PC-9 (cell line): Measurements from ENCODE around the gene ZCCHC14. TPM values are rescaled to one million over a fixed set of nuclear protein-coding genes. Genes with fewer than 3 reads are reported as not detected.
"Not testable (repeated sequence)": the region's sequence is repeated elsewhere in the genome, so short reads cannot be mapped to it uniquely, and the experiment has no call there.

Source experiments
- BruUV-seq: library from RNA; stranded (reverse); fragments of 400-500 nt; replicated peaks from 2 replicates; lab custom pipeline; 2021; lab: Mats Ljungman, UMichigan
- CTCF ChIA-PET: fragments of 300-600 bp; sonication (Branson Sonifier 250); formaldehyde crosslinking; loops from one replicate; lab custom pipeline; 2022; ENCODE audit warnings: antibody characterized with exemption; lab: Charles Lee
- POLR2A ChIA-PET: fragments of 300-600 bp; sonication (Branson Sonifier 250); formaldehyde crosslinking; loops from one replicate; lab custom pipeline; 2022; ENCODE audit warnings: antibody characterized with exemption; ENCODE audit not compliant: unreplicated experiment; lab: Charles Lee
- DNase-seq, 2 experiments: peaks; one replicate each; pipeline versions ENCODE4 v3.0.0 to v3.0.0-alpha.2; 2015 to 2022; ENCODE audit warnings: mixed read lengths in 1 of 2
- H2AFZ ChIP-seq: fragments of 200-600 bp; sonication (generic); 2 replicates; pipeline ENCODE4 v1.8.1; 2017; ENCODE audit warnings: antibody characterized with exemption
- H3F3A ChIP-seq: fragments of 200-600 bp; sonication (generic); 2 replicates; pipeline ENCODE4 v1.8.1; 2017; ENCODE audit warnings: antibody characterized with exemption, mild to moderate bottlenecking, low read depth; ENCODE audit not compliant: insufficient read depth
- H3K27ac ChIP-seq: fragments of 200-600 bp; sonication (generic); 2 replicates; pipeline ENCODE4 v1.6.1; 2016; ENCODE audit warnings: mixed run types
- H3K27me3 ChIP-seq: fragments of 200-600 bp; sonication (generic); 2 replicates; pipeline ENCODE4 v1.6.1; 2016; ENCODE audit warnings: low read depth, mixed run types; ENCODE audit not compliant: insufficient read depth
- H3K36me3 ChIP-seq: fragments of 200-600 bp; sonication (generic); 2 replicates; pipeline ENCODE4 v1.6.1; 2016; ENCODE audit warnings: low read depth, mixed run types
- H3K4me1 ChIP-seq: fragments of 200-600 bp; sonication (generic); replicated peaks from 2 replicates; pipeline ENCODE4 v1.6.1; 2016; ENCODE audit warnings: mixed run types; ENCODE audit not compliant: insufficient read depth
- H3K4me2 ChIP-seq: fragments of 200-600 bp; sonication (generic); 2 replicates; pipeline ENCODE4 v1.6.1; 2017; ENCODE audit warnings: mixed run types
- H3K4me3 ChIP-seq: fragments of 200-600 bp; sonication (generic); 2 replicates; pipeline ENCODE4 v1.6.1; 2016; ENCODE audit warnings: mixed run types
- H3K79me2 ChIP-seq: fragments of 200-600 bp; sonication (generic); 2 replicates; pipeline ENCODE4 v1.6.1; 2017; ENCODE audit warnings: low read depth, mixed run types
- H3K9me2 ChIP-seq: fragments of 200-600 bp; sonication (generic); 2 replicates; pipeline ENCODE4 v1.8.1; 2017; ENCODE audit warnings: mild to moderate bottlenecking; ENCODE audit not compliant: insufficient read depth
- H3K9me3 ChIP-seq: fragments of 200-600 bp; sonication (generic); 2 replicates; pipeline ENCODE4 v1.8.1; 2016; ENCODE audit warnings: low read depth; ENCODE audit not compliant: insufficient read depth
- H4K20me1 ChIP-seq: fragments of 200-600 bp; sonication (generic); 2 replicates; pipeline ENCODE4 v1.8.1; 2017; ENCODE audit not compliant: insufficient read depth
- EZH2 ChIP-seq: fragments of 200-600 bp; sonication (generic); IDR thresholded peaks from 2 replicates; pipeline ENCODE4 v1.8.0; 2017; ENCODE audit warnings: antibody characterized with exemption, low read depth
- intact Hi-C: fragments of 100-400 bp; cut with micrococcal nuclease; formaldehyde crosslinking; loops from one replicate; pipeline ENCODE4 v1.10.0; 2022; ENCODE audit not compliant: unreplicated experiment
- total RNA-seq: library from RNA; stranded (reverse); gene quantifications from 2 replicates; pipeline ENCODE4 v1.2.3, GENCODE V29; 2021
- TF ChIP-seq, protein P1 (sequence below): fragments of 200-600 bp; sonication (generic); conservative IDR thresholded peaks from 2 replicates; pipeline ENCODE4 v1.6.1; 2017; ENCODE audit warnings: mixed run types, antibody characterized with exemption, mild to moderate bottlenecking, moderate library complexity

The ZCCHC14 gene
- total RNA-seq, 1 experiment from 2014 or later: 17.9 TPM

DNA sequence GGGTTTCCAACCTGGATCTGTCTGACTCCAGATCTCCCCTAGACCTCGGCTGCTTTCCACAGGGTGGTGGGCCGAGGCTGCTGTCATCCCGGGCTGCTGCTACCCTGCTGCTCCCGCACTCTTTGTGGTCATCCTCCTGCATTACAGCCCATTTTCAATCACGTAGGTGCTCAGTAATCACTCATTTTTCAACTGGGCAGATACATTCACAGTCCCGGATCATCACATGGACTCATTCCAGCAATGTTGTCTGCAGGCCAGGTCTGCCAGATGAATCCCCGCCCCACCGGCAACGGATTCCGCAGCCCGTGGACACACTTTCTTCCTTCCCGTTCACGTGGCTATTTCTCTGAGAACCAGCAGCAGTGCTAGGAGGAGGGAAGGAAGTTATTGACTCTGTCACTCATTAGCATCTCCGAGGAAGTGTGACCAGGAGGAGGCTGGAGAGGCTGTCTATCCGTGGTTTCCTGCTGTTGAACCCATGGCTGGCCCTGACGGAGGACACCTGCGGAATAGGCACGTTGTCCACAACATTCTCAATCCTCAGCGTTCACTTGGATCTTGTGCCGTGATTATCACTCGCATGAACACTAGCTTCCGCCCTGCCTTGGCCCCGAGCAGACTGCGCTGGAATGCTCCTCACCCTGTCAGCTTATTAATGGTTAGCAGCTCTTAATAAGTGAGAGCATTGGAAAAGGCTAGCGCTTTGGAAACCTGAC, 14.7 kb upstream of the ZCCHC14 start:
- Histone ChIP-seq H3F3A (peaks cover 4% of the 10 kb centered on the region; the same call in 1 of the 2 replicates), H3K36me3 (no peaks in the 10 kb centered on the region), H3K4me2 (no peak overlapping the region), H3K4me1 (no peaks in the 10 kb centered on the region), H3K79me2 (no peaks in the 10 kb centered on the region), H3K4me3 (no peak overlapping the region), H3K27me3 (peaks cover 26% of the 10 kb centered on the region; the same call in 1 of the 2 replicates), H3K9me3 (no peaks in the 10 kb centered on the region), H4K20me1 (no peaks in the 10 kb centered on the region), H3K9me2 (no peaks in the 10 kb centered on the region), H3K27ac (no peak overlapping the region), H2AFZ (no peak overlapping the region)
- no peak for DNase-seq
- CTCF ChIA-PET: no interaction called here
- intact Hi-C loops: no loop called here
- no peak for TF ChIP-seq EZH2
- POLR2A ChIA-PET: no interaction called here
- no TSS peak for BruUV-seq

DNA sequence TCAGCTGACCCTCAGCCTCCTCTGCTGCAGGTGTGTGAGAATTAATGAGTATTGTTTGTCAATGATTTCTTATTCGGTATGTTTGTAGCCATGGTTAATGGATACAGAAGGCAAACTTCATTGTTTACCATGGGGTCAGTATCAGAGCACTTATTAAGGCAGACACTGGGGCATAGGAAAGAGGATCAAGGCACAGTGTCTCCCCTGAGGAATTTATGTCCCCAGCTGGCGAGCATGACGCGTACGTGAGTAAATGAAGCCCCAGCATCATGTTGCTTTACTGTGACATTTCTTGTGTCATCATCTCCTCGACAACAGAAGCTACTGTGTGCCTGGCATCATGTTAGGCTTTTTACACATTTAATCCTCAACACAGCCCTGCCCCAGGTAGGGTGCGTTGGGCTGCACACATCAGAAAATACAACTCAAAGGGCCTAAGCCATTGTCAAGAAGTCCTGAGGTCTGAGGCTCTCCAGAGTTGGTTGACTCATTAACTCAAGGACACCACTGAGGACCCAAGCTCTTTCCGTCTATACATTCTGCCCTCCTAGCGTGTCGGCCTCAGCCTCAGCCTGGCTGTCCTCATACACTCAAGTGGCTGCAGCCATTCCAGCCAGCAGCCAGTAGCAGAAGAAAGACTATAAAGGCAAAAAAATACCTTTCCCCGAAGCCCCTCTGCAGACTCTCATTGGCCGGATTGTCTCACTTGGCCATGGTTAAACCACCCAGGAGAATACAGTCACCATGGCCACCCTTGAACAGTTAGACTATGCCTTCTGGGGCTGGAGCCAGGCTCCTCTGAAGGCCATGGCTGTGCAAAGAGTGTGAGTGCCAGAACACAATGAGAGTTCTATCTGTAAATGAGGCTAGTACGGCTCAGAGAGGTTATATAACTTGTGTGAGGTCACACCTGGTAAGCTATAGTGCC, 13.9 kb upstream of the ZCCHC14 start:
- no peak for DNase-seq
- H3K4me2 ChIP-seq: no peak overlapping the region
- peaks cover 26% of the 10 kb centered on the region; the same call in 1 of the 2 replicates for H3K27me3 ChIP-seq
- H4K20me1 ChIP-seq: no peaks in the 10 kb centered on the region
- no peaks in the 10 kb centered on the region for H3K36me3 ChIP-seq
- H3K27ac ChIP-seq: no peak overlapping the region
- H2AFZ ChIP-seq: no peak overlapping the region
- H3K9me2 ChIP-seq: no peaks in the 10 kb centered on the region
- H3K4me1 ChIP-seq: no peaks in the 10 kb centered on the region
- no peaks in the 10 kb centered on the region for H3K79me2 ChIP-seq
- no peak overlapping the region for H3K4me3 ChIP-seq
- ChIA-PET CTCF (no interaction called here), POLR2A (no interaction called here)
- BruUV-seq: no TSS peak
- H3F3A ChIP-seq: peaks cover 7% of the 10 kb centered on the region; the same call in 1 of the 2 replicates
- intact Hi-C loops: no loop called here
- no peak for TF ChIP-seq EZH2
- TF ChIP-seq, protein P1, sequence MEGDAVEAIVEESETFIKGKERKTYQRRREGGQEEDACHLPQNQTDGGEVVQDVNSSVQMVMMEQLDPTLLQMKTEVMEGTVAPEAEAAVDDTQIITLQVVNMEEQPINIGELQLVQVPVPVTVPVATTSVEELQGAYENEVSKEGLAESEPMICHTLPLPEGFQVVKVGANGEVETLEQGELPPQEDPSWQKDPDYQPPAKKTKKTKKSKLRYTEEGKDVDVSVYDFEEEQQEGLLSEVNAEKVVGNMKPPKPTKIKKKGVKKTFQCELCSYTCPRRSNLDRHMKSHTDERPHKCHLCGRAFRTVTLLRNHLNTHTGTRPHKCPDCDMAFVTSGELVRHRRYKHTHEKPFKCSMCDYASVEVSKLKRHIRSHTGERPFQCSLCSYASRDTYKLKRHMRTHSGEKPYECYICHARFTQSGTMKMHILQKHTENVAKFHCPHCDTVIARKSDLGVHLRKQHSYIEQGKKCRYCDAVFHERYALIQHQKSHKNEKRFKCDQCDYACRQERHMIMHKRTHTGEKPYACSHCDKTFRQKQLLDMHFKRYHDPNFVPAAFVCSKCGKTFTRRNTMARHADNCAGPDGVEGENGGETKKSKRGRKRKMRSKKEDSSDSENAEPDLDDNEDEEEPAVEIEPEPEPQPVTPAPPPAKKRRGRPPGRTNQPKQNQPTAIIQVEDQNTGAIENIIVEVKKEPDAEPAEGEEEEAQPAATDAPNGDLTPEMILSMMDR: no peak
- no peaks in the 10 kb centered on the region for H3K9me3 ChIP-seq

DNA sequence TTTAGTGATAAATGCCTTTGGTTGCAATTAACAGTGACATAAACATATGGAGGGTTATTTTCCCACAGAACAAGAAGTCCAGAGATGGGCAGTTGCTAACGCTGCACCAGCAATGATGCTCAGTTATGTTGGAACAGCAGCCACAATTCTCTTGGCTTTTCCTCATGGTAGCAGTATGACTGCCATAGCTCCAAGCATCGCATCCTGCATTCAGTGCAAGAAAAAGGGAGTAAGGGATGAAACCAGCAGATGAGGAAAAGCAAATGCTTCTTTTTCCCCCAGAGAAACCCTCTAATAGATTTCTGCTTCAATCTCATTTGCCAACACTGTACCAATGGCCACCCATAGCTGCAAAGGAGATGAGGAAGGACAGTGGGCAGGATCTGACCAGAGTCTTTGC, 13.0 kb upstream of the ZCCHC14 start:
- intact Hi-C loops: no loop called here
- Histone ChIP-seq H3K4me2 (no peak overlapping the region), H3K27me3 (peaks cover 26% of the 10 kb centered on the region; the same call in 1 of the 2 replicates)

DNA sequence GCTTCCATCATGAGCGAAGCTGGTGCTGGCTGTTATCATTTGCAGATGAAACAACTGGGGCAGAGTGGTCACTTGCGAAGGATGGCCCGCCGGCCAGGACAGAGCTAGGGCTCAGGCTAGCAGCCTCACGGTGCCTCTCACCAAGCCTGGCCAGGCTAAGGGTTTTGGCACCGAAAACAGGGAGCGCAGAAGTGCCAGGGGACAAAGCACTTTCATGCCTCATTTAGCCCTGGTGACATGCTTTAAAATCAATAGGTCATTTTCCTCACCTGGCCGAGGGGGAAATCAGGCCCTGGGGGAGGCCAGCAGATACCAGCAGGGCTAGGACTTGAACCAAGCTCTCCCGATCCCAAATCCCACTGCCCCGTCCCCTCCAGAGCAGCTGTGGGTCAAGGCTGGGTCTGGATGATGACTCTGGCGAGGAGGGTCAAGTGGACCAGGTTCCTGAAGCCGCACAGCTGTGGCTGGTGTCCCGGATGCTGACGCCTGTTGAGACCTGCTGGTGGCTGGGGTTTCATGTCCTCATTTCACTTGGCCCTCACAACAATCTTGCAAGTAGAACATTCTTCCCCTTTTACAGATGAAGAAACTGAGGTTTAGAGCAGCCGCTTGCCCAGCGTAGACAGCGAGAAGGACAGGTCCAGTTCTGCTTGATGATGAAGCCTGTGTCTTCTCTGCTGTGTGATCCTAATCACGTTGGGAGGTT, 10.6 kb upstream of the ZCCHC14 start:
- DNase-seq, H3K4me2 ChIP-seq, H3K9me2 ChIP-seq, H3K9me3 ChIP-seq, H3K36me3 ChIP-seq, H2AFZ ChIP-seq, POLR2A ChIA-PET, BruUV-seq, H3K4me3 ChIP-seq, H3K79me2 ChIP-seq, H3K27ac ChIP-seq, H4K20me1 ChIP-seq, intact Hi-C loops, CTCF ChIA-PET: not testable (repeated sequence)
- peaks cover 26% of the 10 kb centered on the region; the same call in 1 of the 2 replicates for H3K27me3 ChIP-seq
- H3K4me1 ChIP-seq: peaks cover 14% of the 10 kb centered on the region
- H3F3A ChIP-seq: peaks cover 16% of the 10 kb centered on the region; the same call in 1 of the 2 replicates

More for the DNA sequence above, 13.0 kb upstream of the ZCCHC14 start:
- Histone ChIP-seq H3F3A (peaks cover 7% of the 10 kb centered on the region; the same call in 1 of the 2 replicates), H3K4me3 (no peak overlapping the region), H4K20me1 (no peaks in the 10 kb centered on the region), H3K79me2 (no peaks in the 10 kb centered on the region), H2AFZ (no peak overlapping the region), H3K9me2 (no peaks in the 10 kb centered on the region), H3K36me3 (no peaks in the 10 kb centered on the region), H3K4me1 (no peaks in the 10 kb centered on the region), H3K27ac (no peak overlapping the region), H3K9me3 (no peaks in the 10 kb centered on the region)
- ChIA-PET POLR2A (no interaction called here), CTCF (no interaction called here)
- BruUV-seq: no TSS peak
- no peak for DNase-seq
- TF ChIP-seq, protein P1: no peak
- no peak for TF ChIP-seq EZH2
